A549 (cell line): ENCODE measurements around the gene FBN2.

Source experiments
- EP300 ChIP-seq, 2 experiments: fragments of >200 bp; sonication (Bioruptor Twin); formaldehyde crosslinking; IDR thresholded peaks; 2 replicates in 1 of 2; 3 replicates in 1 of 2; pipeline ENCODE4 v1.6.1; 2016 to 2017
- TF ChIP-seq, protein P1 (sequence below): IDR thresholded peaks from 2 replicates; pipeline ENCODE4 v1.6.1; 2012

DNA sequence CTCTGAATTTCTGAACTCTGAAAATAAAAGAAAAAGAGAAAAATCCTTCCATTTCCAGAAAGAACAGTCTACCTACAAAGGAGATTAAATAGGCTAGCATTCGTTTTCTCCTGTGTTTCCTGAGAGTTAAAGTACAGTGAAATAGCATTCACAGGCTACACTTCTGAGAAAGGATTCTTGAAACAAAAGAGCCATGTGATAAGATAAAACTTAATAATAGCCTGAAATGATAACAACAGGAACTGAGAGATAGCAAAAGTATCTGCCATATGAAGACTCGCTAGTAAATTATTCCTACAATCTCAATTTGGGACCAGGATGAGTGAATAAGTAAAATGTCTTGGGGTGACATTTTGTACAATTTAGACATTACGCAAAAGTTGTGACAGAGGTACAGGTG, 62.4 kb downstream of the FBN2 start:
- TF ChIP-seq, protein P1, sequence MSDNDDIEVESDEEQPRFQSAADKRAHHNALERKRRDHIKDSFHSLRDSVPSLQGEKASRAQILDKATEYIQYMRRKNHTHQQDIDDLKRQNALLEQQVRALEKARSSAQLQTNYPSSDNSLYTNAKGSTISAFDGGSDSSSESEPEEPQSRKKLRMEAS: no peak
- no peak for TF ChIP-seq EP300 (IDR thresholded peaks at IDR 0.05)
